HEK293 (cell line): Measurements from ENCODE around the gene RIPOR3.

ENCODE experiments used
- ATF2 ChIP-seq: fragments of 450-650 bp; formaldehyde crosslinking; IDR thresholded peaks from 2 replicates; pipeline ENCODE4 v1.5.1; 2016; ENCODE audit warnings: missing biosample characterization, missing genetic modification characterization, low read depth
- CTCF ChIP-seq: fragments of 450-650 bp; formaldehyde crosslinking; IDR thresholded peaks from 2 replicates; pipeline ENCODE4 v1.5.1; 2016; ENCODE audit warnings: missing biosample characterization, missing genetic modification characterization
- EGR2 ChIP-seq: fragments of 450-650 bp; formaldehyde crosslinking; IDR thresholded peaks from 2 replicates; pipeline ENCODE4 v1.5.1; 2016; ENCODE audit warnings: low read depth, missing biosample characterization, missing genetic modification characterization
- SP2 ChIP-seq: fragments of 450-650 bp; formaldehyde crosslinking; IDR thresholded peaks from 2 replicates; pipeline ENCODE4 v1.5.1; 2016; ENCODE audit warnings: missing biosample characterization, missing genetic modification characterization
- ZNF132 ChIP-seq: fragments of 450-650 bp; formaldehyde crosslinking; IDR thresholded peaks from 2 replicates; pipeline ENCODE4 v1.5.1; 2017; ENCODE audit warnings: missing biosample characterization, missing genetic modification characterization, borderline replicate concordance
- ZNF148 ChIP-seq: fragments of 450-650 bp; formaldehyde crosslinking; IDR thresholded peaks from 2 replicates; pipeline ENCODE4 v1.5.0; 2017; ENCODE audit warnings: missing biosample characterization, missing genetic modification characterization, borderline replicate concordance
- ZNF175 ChIP-seq: fragments of 450-650 bp; formaldehyde crosslinking; IDR thresholded peaks from 2 replicates; pipeline ENCODE4 v1.5.1; 2016; ENCODE audit warnings: missing biosample characterization, missing genetic modification characterization
- ZNF184 ChIP-seq: fragments of 450-650 bp; IDR thresholded peaks from 2 replicates; pipeline ENCODE4 v1.5.1; 2018; ENCODE audit warnings: missing biosample characterization, mild to moderate bottlenecking, missing genetic modification characterization
- ZNF302 ChIP-seq: fragments of 450-650 bp; formaldehyde crosslinking; IDR thresholded peaks from 2 replicates; pipeline ENCODE4 v1.5.1; 2016; ENCODE audit warnings: missing biosample characterization, missing genetic modification characterization, low read depth
- ZNF433 ChIP-seq: fragments of 450-650 bp; formaldehyde crosslinking; IDR thresholded peaks from 2 replicates; pipeline ENCODE4 v1.5.1; 2016; ENCODE audit warnings: missing biosample characterization, missing genetic modification characterization, low read depth

- TF ChIP-seq CTCF (tag by site-specific recombination) (no peak), ZNF302 (tag by site-specific recombination) (no peak), ZNF148 (tag by site-specific recombination) (no peak), EGR2 (tag by site-specific recombination) (no peak), ATF2 (tag by site-specific recombination) (no peak), ZNF433 (no peak), ZNF132 (tag by site-specific recombination) (no peak), SP2 (no peak), ZNF175 (tag by site-specific recombination) (no peak), ZNF184 (tag by site-specific recombination) (no peak)
These were observed 18.8 kb downstream of the RIPOR3 start for GRCh38 chr20:50672400-50673145.
